ENCODE data around the gene SMAGP.
"Not testable (repeated sequence)": the region's sequence is repeated elsewhere in the genome, so short reads cannot be mapped to it uniquely, and the experiment has no call there.

SMAGP gene, protein sequence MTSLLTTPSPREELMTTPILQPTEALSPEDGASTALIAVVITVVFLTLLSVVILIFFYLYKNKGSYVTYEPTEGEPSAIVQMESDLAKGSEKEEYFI

DNA sequence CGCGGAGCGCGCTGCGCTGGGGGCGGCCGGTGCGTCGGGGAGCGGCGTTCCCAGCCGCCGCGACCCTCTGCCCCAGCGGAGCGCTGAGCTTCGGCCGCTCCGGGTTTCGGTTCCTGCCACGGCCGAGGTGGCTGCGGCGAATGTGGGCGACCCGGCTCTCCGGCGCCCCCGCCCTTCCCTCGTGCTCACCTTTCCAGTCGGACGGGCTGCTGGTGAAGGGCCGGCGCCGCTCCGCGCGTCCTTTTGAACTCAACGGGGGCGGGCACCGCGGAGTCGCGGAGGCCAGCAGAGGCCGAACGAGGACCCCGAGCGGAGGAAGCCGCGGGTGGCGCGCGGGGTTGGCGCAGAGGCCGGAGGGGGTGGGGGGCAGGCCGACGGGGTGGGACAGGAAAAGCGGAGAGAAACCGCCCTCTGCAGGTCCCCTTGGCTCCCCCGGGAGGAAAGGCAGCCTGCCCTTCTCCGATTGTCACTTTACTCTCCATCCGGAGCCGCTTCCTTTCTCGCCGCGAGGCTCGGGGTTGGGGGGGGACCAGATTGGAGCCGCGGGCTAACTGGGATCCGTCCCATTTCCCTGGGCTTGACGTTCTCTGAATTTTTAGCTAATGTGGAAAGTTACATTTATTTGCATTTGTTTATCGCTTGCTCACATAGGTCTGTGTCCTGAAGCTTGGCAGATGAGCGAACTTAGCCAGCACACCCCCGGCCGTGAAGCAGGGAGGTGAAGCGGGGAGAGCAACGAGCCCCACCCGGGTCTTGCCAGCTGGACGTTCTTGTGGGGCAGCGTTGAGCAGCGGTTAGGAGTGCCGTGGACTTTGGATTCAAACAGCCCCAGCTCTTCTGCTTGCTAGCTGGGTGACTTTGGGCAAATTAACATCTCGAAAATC lies at the start of gene SMAGP:
SMAGP (minus strand) TSS at position 349 of the 884 bp plus-strand sequence. CDS start 1,137 bp downstream, outside the sequence.
- TF ChIP-seq, protein P1, sequence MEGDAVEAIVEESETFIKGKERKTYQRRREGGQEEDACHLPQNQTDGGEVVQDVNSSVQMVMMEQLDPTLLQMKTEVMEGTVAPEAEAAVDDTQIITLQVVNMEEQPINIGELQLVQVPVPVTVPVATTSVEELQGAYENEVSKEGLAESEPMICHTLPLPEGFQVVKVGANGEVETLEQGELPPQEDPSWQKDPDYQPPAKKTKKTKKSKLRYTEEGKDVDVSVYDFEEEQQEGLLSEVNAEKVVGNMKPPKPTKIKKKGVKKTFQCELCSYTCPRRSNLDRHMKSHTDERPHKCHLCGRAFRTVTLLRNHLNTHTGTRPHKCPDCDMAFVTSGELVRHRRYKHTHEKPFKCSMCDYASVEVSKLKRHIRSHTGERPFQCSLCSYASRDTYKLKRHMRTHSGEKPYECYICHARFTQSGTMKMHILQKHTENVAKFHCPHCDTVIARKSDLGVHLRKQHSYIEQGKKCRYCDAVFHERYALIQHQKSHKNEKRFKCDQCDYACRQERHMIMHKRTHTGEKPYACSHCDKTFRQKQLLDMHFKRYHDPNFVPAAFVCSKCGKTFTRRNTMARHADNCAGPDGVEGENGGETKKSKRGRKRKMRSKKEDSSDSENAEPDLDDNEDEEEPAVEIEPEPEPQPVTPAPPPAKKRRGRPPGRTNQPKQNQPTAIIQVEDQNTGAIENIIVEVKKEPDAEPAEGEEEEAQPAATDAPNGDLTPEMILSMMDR (IDR thresholded peaks at IDR 0.05; ENCODE audit: unreplicated experiment in 3 of 3) = no peak
- Mint-ChIP-seq H3K4me1 (peaks cover 8% of the 10 kb centered on the region), H3K36me3 (ENCODE audit: low read depth) (no peaks in the 10 kb centered on the region), H3K4me3 (peak within 1 kb of the TSS; percentile 90 to 92 (median 91)), H3K27ac (peak within 1 kb of the TSS; percentile 65 to 89 (median 80)), H3K9me3 (no peaks in the 10 kb centered on the region), H3K27me3 (ENCODE audit: low read depth) (peaks cover 50% of the 10 kb centered on the region)

- Mint-ChIP-seq H3K9me3 (no peaks in the 10 kb centered on the region), H3K36me3 (ENCODE audit: low read depth) (no peaks in the 10 kb centered on the region), H3K27ac (no peak overlapping the region), H3K4me3 (no peak overlapping the region), H3K4me1 (peaks cover 15% of the 10 kb centered on the region), H3K27me3 (ENCODE audit: low read depth) (no peaks in the 10 kb centered on the region)
- TF ChIP-seq, protein P1 (IDR thresholded peaks at IDR 0.05; ENCODE audit: unreplicated experiment in 3 of 3) = no peak
These were observed 48.8 kb upstream of the SMAGP start for GRCh38 chr12:51318846-51319599.

GRCh38 chr12:51318057-51318806 lies 48.0 kb upstream of the SMAGP start:
- H3K36me3 Mint-ChIP-seq (ENCODE audit: low read depth); H3K27ac Mint-ChIP-seq; H3K4me3 Mint-ChIP-seq; H3K27me3 Mint-ChIP-seq (ENCODE audit: low read depth); H3K9me3 Mint-ChIP-seq: not testable (repeated sequence)
- H3K4me1 Mint-ChIP-seq = peaks cover 15% of the 10 kb centered on the region

GRCh38 chr12:51311389-51311788 lies 41.2 kb upstream of the SMAGP start:
- H3K4me1 Mint-ChIP-seq = no peaks in the 10 kb centered on the region
- H3K27me3 Mint-ChIP-seq (ENCODE audit: low read depth) = peaks cover 9% of the 10 kb centered on the region
- TF ChIP-seq, protein P1 (IDR thresholded peaks at IDR 0.05; ENCODE audit: unreplicated experiment in 3 of 3) = no peak
- H3K9me3 Mint-ChIP-seq = no peaks in the 10 kb centered on the region
- H3K36me3 Mint-ChIP-seq (ENCODE audit: low read depth) = no peaks in the 10 kb centered on the region
- no peak overlapping the region for H3K4me3 Mint-ChIP-seq
- H3K27ac Mint-ChIP-seq = no peak overlapping the region

DNA sequence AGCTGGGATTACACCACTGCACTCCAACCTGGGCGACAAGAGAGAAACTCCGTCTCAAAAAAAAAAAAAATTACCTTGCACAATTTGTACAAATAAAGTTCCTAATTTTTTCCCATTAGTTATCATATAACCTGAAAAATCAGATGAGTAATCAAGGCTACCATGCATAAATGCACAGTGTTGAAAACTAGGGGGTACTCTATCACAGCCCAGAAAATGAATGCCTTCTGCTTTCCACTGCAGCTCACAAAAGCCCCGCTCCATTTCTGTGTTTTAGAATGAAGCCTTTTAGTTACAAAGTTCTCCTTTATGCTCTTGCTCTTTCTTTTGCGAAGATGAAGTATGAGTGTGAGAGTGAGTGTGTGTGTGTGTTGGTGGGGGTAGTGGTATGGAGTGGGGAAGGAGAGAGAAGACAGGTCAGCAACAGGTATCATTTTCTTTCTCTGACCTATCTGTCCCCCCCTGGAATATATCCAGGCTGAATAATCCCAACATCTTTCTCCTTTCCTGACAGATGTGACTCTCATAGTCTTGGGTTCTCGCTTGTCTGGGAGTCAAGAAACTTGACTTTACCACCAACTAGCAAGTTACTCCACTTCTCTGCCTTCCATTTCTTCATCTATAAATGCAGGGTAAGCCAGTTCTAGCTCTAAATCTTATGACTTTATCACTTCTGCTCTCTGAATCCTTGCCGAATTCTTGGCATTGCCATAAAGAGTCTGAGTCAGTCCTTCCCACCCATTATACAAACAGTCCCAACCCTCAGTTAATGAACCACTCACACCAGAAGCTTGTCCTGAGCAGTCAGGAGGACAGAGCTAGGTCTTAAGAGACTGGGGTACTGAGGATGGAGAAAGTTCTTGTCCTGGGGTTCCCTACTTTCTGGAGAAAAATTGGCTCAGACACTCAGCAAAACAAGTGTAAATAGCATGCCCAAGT lies 37.7 kb upstream of the SMAGP start:
- Mint-ChIP-seq H3K4me3 (no peak overlapping the region), H3K27me3 (ENCODE audit: low read depth) (peaks cover 19% of the 10 kb centered on the region), H3K36me3 (ENCODE audit: low read depth) (no peaks in the 10 kb centered on the region), H3K27ac (no peak overlapping the region), H3K4me1 (no peaks in the 10 kb centered on the region), H3K9me3 (no peaks in the 10 kb centered on the region)
- TF ChIP-seq, protein P1 (IDR thresholded peaks at IDR 0.05; ENCODE audit: unreplicated experiment in 3 of 3) = no peak
